GM12891 (cell line): Measurements from ENCODE around the gene TULP4.

Source experiments
- PAX5 ChIP-seq: IDR thresholded peaks from 2 replicates; pipeline ENCODE4 v1.6.1; 2011; ENCODE audit warnings: low read length, moderate library complexity, mild to moderate bottlenecking; ENCODE audit not compliant: insufficient read depth, severe bottlenecking
- POLR2A ChIP-seq: IDR thresholded peaks from 2 replicates; pipeline ENCODE4 v1.6.1; 2011; ENCODE audit warnings: low read depth, low read length, control low read depth
- POLR2AphosphoS5 ChIP-seq: IDR thresholded peaks from 2 replicates; pipeline ENCODE4 v1.6.1; 2011; ENCODE audit warnings: low read depth, low read length, control low read depth
- SPI1 ChIP-seq: IDR thresholded peaks from 2 replicates; pipeline ENCODE4 v1.6.1; 2011; ENCODE audit warnings: low read depth, low read length, control low read depth
- TAF1 ChIP-seq: IDR thresholded peaks from 2 replicates; pipeline ENCODE4 v1.6.1; 2011; ENCODE audit warnings: low read depth, low read length, control low read depth

GRCh38 chr6:158459726-158460125, 147.5 kb downstream of the TULP4 start:
- TF ChIP-seq POLR2A (no peak), POLR2AphosphoS5 (no peak), TAF1 (no peak), PAX5 (no peak), SPI1 (no peak)
